ENCODE data around the gene PRLR.

PRLR gene

DNA sequence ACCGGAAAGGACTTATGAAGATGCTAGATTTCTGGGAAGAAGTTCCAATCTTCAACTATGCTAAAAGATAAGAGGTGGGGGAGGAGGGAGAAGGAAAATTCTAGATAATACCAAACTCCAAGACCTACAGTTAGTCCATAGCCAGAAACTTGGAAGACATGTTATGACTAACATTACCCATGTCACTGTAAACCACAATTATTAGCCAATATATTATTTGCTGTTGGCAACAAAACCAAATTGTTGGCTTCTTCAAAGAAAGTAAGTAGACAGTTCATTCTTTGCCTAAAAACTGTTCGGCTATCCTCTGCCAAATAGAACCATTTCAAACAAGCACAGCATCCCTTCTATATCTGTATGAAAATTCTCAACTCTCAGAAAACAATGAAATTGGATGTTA, 25.1 kb downstream of the PRLR start:
- ChIA-PET POLR2A (no interaction called here), CTCF (no interaction called here)
- TF ChIP-seq FOXM1 (IDR thresholded peaks at IDR 0.05; ENCODE audit: borderline replicate concordance), result no peak
- no peak for TF ChIP-seq SUZ12 (IDR thresholded peaks at IDR 0.05)
- no peak for TF ChIP-seq NFRKB (IDR thresholded peaks at IDR 0.05)
- TF ChIP-seq FOXA1 (IDR thresholded peaks at IDR 0.05), result no peak
- TF ChIP-seq L3MBTL2 (conservative IDR thresholded peaks at IDR 0.05), result no peak
- no peak for DNase-seq (ENCODE audit: extremely low spot score)

DNA sequence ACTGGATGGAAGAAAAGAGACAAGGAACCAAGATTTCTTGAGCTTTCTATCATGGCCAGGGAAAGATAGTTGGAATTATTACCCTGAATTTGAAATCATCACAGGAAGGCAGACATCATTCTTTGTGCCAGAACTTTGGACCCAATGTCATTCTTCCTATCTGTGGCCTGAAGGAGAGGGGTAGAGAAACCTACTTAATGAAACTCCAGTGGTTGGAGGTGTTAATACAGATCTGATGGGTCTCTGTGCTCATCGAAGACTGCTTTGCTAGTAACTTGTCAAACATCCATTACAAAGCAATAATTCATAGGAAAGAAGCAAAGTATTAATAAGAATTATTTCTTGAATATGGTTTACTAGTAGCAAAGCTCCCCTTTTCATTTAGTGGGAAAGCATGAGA, 26.9 kb downstream of the PRLR start:
- ChIA-PET POLR2A (interaction anchor here (1.3 kb wide), 1 partner anchor 11 kb away, joined by 3 read pairs; no protein-coding TSS in a partner anchor), CTCF (interaction anchor here (0.9 kb wide), 1 partner anchor 230 kb away, joined by 3 read pairs; no protein-coding TSS in a partner anchor)
- DNase-seq (ENCODE audit: extremely low spot score), result no peak
- TF ChIP-seq ZNF384 (IDR thresholded peaks at IDR 0.05) (no peak), FOXM1 (IDR thresholded peaks at IDR 0.05; ENCODE audit: borderline replicate concordance) (no peak), SP1 (IDR thresholded peaks at IDR 0.05) (no peak), L3MBTL2 (conservative IDR thresholded peaks at IDR 0.05) (no peak), BHLHE40 (IDR thresholded peaks at IDR 0.05; ENCODE audit: borderline replicate concordance) (no peak), ARNT (IDR thresholded peaks at IDR 0.05) (no peak)

DNA sequence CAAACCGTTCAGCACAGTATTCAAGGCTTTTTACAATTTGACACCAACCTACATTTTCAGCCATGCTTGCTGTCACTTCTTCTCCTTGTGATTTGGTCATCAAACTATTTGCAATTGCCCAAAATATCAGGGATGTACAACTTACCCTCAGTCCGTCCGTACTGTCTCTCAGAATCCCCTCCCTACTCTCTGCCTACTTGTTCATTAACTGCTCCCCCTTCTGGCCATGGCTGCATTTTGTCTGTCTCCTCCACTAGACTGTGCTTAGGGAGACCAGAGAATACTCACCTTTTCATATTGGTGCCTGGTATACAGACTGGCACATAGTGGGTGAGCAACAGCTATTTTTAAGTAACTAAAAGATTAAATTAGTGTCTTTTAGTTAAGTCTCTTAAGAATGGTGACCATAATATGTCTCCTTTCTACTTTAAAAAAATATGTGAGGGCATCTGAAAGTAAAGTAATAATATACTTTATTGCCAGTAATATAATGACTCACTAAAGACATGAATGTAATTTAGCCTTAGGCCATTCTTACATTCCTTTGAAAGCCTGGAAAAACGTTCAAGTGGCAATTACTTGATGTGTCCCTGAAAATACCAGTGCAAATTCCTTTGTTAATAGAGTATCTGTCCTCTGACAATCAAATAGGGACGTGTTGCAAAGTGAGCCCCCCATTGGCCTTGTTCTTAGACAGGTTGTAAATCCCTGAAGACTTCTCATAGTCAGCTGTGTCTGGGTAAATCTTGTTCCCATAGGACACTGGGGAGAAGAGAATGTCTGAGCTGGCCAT, 27.8 kb downstream of the PRLR start:
- CTCF ChIA-PET, result interaction anchor here (0.9 kb wide), 1 partner anchor 231 kb away, joined by 3 read pairs; no protein-coding TSS in a partner anchor
- POLR2A ChIA-PET, result interaction anchor here (1.3 kb wide), 1 partner anchor 10 kb away, joined by 3 read pairs; no protein-coding TSS in a partner anchor
- peak; percentile 46 for DNase-seq (ENCODE audit: extremely low spot score)
- TF ChIP-seq, protein P1, sequence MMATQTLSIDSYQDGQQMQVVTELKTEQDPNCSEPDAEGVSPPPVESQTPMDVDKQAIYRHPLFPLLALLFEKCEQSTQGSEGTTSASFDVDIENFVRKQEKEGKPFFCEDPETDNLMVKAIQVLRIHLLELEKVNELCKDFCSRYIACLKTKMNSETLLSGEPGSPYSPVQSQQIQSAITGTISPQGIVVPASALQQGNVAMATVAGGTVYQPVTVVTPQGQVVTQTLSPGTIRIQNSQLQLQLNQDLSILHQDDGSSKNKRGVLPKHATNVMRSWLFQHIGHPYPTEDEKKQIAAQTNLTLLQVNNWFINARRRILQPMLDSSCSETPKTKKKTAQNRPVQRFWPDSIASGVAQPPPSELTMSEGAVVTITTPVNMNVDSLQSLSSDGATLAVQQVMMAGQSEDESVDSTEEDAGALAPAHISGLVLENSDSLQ (IDR thresholded peaks at IDR 0.05), result no peak
- no peak for TF ChIP-seq ARNT (IDR thresholded peaks at IDR 0.05)
- no peak for TF ChIP-seq ZNF384 (IDR thresholded peaks at IDR 0.05)
- TF ChIP-seq FOXA1 (IDR thresholded peaks at IDR 0.05), result no peak
- no peak for TF ChIP-seq BHLHE40 (IDR thresholded peaks at IDR 0.05; ENCODE audit: borderline replicate concordance)
- TF ChIP-seq ELF4 (IDR thresholded peaks at IDR 0.05), result no peak
- no peak for TF ChIP-seq SP1 (IDR thresholded peaks at IDR 0.05)
- no peak for TF ChIP-seq TARDBP (IDR thresholded peaks at IDR 0.05)
- no peak for TF ChIP-seq NFRKB (IDR thresholded peaks at IDR 0.05)
- TF ChIP-seq LEF1 (IDR thresholded peaks at IDR 0.05; ENCODE audit: borderline replicate concordance), result no peak
- no peak for TF ChIP-seq CTBP1 (IDR thresholded peaks at IDR 0.05; ENCODE audit: borderline replicate concordance)
- TF ChIP-seq FOXM1 (IDR thresholded peaks at IDR 0.05; ENCODE audit: borderline replicate concordance), result no peak
- no peak for TF ChIP-seq SUZ12 (IDR thresholded peaks at IDR 0.05)
- TF ChIP-seq FOXK2 (IDR thresholded peaks at IDR 0.05), result no peak
- no peak for TF ChIP-seq HDGF (IDR thresholded peaks at IDR 0.05; ENCODE audit: borderline replicate concordance)
- TF ChIP-seq L3MBTL2 (conservative IDR thresholded peaks at IDR 0.05), result no peak

DNA sequence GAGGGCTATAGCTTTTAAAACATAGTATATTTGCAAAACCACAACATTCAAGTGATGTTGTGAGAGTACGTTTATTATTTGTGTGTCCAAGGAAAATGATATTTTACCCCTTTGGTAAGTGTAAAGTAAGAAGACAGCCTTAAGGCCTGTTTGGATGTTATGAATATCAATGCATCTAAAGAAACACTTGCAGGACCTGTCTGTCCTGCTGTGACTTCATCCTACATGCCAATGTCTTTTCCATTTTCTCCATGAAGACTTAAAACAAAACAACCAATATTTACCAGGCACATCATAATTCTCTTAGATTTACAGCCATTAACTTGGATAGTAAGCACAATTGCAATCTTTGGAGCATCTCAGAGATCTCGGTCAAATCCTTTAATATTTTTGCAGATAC, 29.0 kb downstream of the PRLR start:
- ChIA-PET POLR2A (no interaction called here), CTCF (no interaction called here)
- no peak for DNase-seq (ENCODE audit: extremely low spot score)
- TF ChIP-seq, protein P1 (IDR thresholded peaks at IDR 0.05), result no peak
- no peak for TF ChIP-seq HDGF (IDR thresholded peaks at IDR 0.05; ENCODE audit: borderline replicate concordance)
- TF ChIP-seq ZNF384 (IDR thresholded peaks at IDR 0.05), result no peak
- TF ChIP-seq NFRKB (IDR thresholded peaks at IDR 0.05), result no peak

DNA sequence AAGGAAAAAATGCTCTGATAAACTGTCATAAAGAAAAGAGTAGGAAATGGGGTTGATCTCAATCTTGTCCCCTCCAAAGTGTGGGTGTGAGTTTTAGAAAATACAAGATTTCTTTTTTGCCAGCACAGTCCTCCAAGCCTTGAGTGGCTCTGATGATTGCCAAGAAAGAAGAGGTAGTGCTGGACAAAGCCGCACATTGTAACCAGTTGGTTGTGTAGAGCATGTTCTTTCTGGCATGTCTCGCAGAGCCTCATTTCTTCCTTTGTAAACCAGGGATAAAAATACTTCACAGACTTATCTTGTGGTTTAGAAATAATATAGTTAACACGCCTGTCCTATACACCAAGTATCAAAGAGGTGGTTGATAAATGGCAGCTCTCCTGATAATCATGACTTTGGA, 30.4 kb downstream of the PRLR start:
- ChIA-PET POLR2A (no interaction called here), CTCF (no interaction called here)
- no peak for DNase-seq (ENCODE audit: extremely low spot score)
- TF ChIP-seq TARDBP (IDR thresholded peaks at IDR 0.05) (no peak), L3MBTL2 (conservative IDR thresholded peaks at IDR 0.05) (no peak), SP1 (IDR thresholded peaks at IDR 0.05) (no peak), CTBP1 (IDR thresholded peaks at IDR 0.05; ENCODE audit: borderline replicate concordance) (no peak), FOXK2 (IDR thresholded peaks at IDR 0.05) (no peak), BHLHE40 (IDR thresholded peaks at IDR 0.05; ENCODE audit: borderline replicate concordance) (no peak), FOXA1 (IDR thresholded peaks at IDR 0.05) (no peak)
- TF ChIP-seq, protein P1 (IDR thresholded peaks at IDR 0.05), result no peak

DNA sequence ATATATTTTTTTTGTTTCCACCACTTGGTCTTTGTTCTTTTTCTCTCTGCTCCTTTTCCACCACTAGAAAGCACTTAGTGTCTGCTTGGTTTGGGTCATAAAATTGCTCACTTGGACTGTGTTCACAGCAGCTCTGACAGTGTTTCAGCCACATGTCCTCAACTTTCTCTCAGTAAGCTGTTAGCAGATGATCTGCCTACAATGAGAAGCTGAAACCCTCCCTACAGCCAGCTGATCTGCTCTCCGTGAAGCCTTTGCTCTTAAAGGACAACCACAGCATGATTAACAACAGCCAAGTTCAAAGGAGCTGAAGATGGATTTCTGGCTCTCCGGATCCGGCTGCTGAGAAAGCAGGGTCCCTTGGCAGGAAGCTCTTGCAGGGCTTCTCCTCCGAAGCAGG, 31.6 kb downstream of the PRLR start:
- ChIA-PET CTCF (no interaction called here), POLR2A (no interaction called here)
- no peak for TF ChIP-seq ARNT (IDR thresholded peaks at IDR 0.05)
- no peak for TF ChIP-seq FOXM1 (IDR thresholded peaks at IDR 0.05; ENCODE audit: borderline replicate concordance)
- TF ChIP-seq, protein P1 (IDR thresholded peaks at IDR 0.05), result no peak
- TF ChIP-seq ZNF384 (IDR thresholded peaks at IDR 0.05), result no peak
- TF ChIP-seq NFRKB (IDR thresholded peaks at IDR 0.05), result no peak
- no peak for TF ChIP-seq FOXA1 (IDR thresholded peaks at IDR 0.05)
- no peak for TF ChIP-seq ELF4 (IDR thresholded peaks at IDR 0.05)
- no peak for TF ChIP-seq TARDBP (IDR thresholded peaks at IDR 0.05)
- TF ChIP-seq LEF1 (IDR thresholded peaks at IDR 0.05; ENCODE audit: borderline replicate concordance), result no peak
- DNase-seq (ENCODE audit: extremely low spot score), result no peak
